SU-DHL-6 (cell line): ENCODE results near the gene SEC11C.

Experiments
- H2AFZ ChIP-seq: fragments of 200-600 bp; sonication (generic); 2 replicates; pipeline ENCODE4 v1.6.1; 2014; ENCODE audit warnings: low read depth, mild to moderate bottlenecking, moderate library complexity, mixed read lengths, antibody characterized with exemption, low read length; ENCODE audit not compliant: severe bottlenecking
- H3F3A ChIP-seq: fragments of 200-600 bp; shearing (Covaris generic); 2 replicates; pipeline ENCODE4 v1.6.0; 2016; ENCODE audit warnings: antibody characterized with exemption, mild to moderate bottlenecking; ENCODE audit not compliant: insufficient read depth
- H3K27ac ChIP-seq: fragments of 200-600 bp; sonication (generic); 2 replicates; pipeline ENCODE4 v1.5.1; 2016; ENCODE audit warnings: low read depth, mild to moderate bottlenecking, low read length, moderate library complexity, mixed read lengths
- H3K27me3 ChIP-seq: fragments of 200-600 bp; sonication (generic), shearing (Covaris generic); 2 replicates; pipeline ENCODE4 v1.6.0; 2014; ENCODE audit warnings: mild to moderate bottlenecking, low read length
- H3K36me3 ChIP-seq: fragments of 200-600 bp; sonication (generic); 2 replicates; pipeline ENCODE4 v1.6.1; 2014; ENCODE audit warnings: mild to moderate bottlenecking, low read length, mixed read lengths
- H3K4me2 ChIP-seq: fragments of 300-600, 200-600 bp; shearing (Covaris generic), sonication (generic); 2 replicates; pipeline ENCODE4 v1.6.0; 2014; ENCODE audit warnings: low read length, low read depth, mild to moderate bottlenecking; ENCODE audit not compliant: poor library complexity, severe bottlenecking
- H3K4me3 ChIP-seq: fragments of 200-600 bp; sonication (generic); 2 replicates; pipeline ENCODE4 v1.5.1; 2014; ENCODE audit warnings: antibody characterized with exemption, low read length, mild to moderate bottlenecking, mixed read lengths; ENCODE audit not compliant: insufficient read depth, poor library complexity, severe bottlenecking
- H3K79me2 ChIP-seq: fragments of 200-600 bp; sonication (generic); 2 replicates; pipeline ENCODE4 v1.6.1; 2014; ENCODE audit warnings: mild to moderate bottlenecking, low read length, moderate library complexity; ENCODE audit not compliant: insufficient read depth
- H3K9ac ChIP-seq: fragments of 200-600 bp; sonication (generic); 2 replicates; pipeline ENCODE4 v1.7.0; 2014; ENCODE audit warnings: mild to moderate bottlenecking, low read length
- H3K9me2 ChIP-seq: fragments of 200-600 bp; sonication (generic); replicated peaks from 2 replicates; pipeline ENCODE4 v1.6.1; 2014; ENCODE audit warnings: low read length; ENCODE audit not compliant: insufficient read depth
- H3K9me3 ChIP-seq: fragments of 200-600 bp; sonication (generic); 2 replicates; pipeline ENCODE4 v1.6.1; 2014; ENCODE audit warnings: low read length, mixed read lengths; ENCODE audit not compliant: insufficient read depth
- H4K20me1 ChIP-seq: fragments of 200-600 bp; sonication (generic); 2 replicates; pipeline ENCODE4 v1.6.1; 2014; ENCODE audit warnings: low read depth, mild to moderate bottlenecking, antibody characterized with exemption, low read length, moderate library complexity, mixed read lengths
- CTCF ChIP-seq: fragments of 200-600 bp; sonication (generic); IDR thresholded peaks from one replicate; pipeline ENCODE4 v1.5.1; 2017; ENCODE audit warnings: antibody characterized with exemption, mild to moderate bottlenecking, low read length, moderate library complexity; ENCODE audit not compliant: insufficient read depth, poor library complexity, severe bottlenecking
- EZH2phosphoT487 ChIP-seq: fragments of 200-600 bp; sonication (generic), shearing (Covaris generic); conservative IDR thresholded peaks from 2 replicates; pipeline ENCODE4 v1.6.1; 2018; ENCODE audit warnings: mild to moderate bottlenecking, antibody characterized with exemption, low read length, moderate library complexity, mixed read lengths

Gene SEC11C

GRCh38 chr18:59124370-59124704, 15.3 kb upstream of the SEC11C start:
- Histone ChIP-seq H2AFZ (no peak overlapping the region), H3K9ac (no peak overlapping the region), H3K9me2 (no peaks in the 10 kb centered on the region), H3K27ac (no peak overlapping the region), H3F3A (no peaks in the 10 kb centered on the region), H3K4me3 (no peak overlapping the region), H4K20me1 (no peaks in the 10 kb centered on the region), H3K79me2 (no peaks in the 10 kb centered on the region), H3K9me3 (no peaks in the 10 kb centered on the region), H3K36me3 (no peaks in the 10 kb centered on the region), H3K27me3 (peaks cover 3% of the 10 kb centered on the region; the same call in 1 of the 2 replicates), H3K4me2 (no peak overlapping the region)
- no peak for TF ChIP-seq CTCF
- no peak for TF ChIP-seq EZH2phosphoT487

GRCh38 chr18:59127047-59127446, 12.6 kb upstream of the SEC11C start:
- Histone ChIP-seq H3K27ac (no peak overlapping the region), H3K4me2 (no peak overlapping the region), H3K79me2 (no peaks in the 10 kb centered on the region), H3K9ac (no peak overlapping the region), H3K9me2 (no peaks in the 10 kb centered on the region), H3K9me3 (no peaks in the 10 kb centered on the region), H3K27me3 (peaks cover 3% of the 10 kb centered on the region; the same call in 1 of the 2 replicates), H3F3A (no peaks in the 10 kb centered on the region), H3K4me3 (no peak overlapping the region), H3K36me3 (no peaks in the 10 kb centered on the region), H2AFZ (no peak overlapping the region), H4K20me1 (no peaks in the 10 kb centered on the region)
- TF ChIP-seq EZH2phosphoT487: no peak
- TF ChIP-seq CTCF: no peak

- Histone ChIP-seq H3K4me2 (no peak overlapping the region), H3F3A (no peaks in the 10 kb centered on the region), H3K36me3 (no peaks in the 10 kb centered on the region), H3K4me3 (no peak overlapping the region), H3K9me2 (no peaks in the 10 kb centered on the region), H3K27me3 (peaks cover 3% of the 10 kb centered on the region; the same call in 1 of the 2 replicates), H2AFZ (no peak overlapping the region), H3K9me3 (no peaks in the 10 kb centered on the region), H3K9ac (no peak overlapping the region), H3K27ac (no peak overlapping the region), H3K79me2 (no peaks in the 10 kb centered on the region), H4K20me1 (no peaks in the 10 kb centered on the region)
- TF ChIP-seq EZH2phosphoT487 (no peak), CTCF (no peak)
These were observed 9.6 kb upstream of the SEC11C start for GRCh38 chr18:59129951-59130703.
